SK-N-SH (cell line): Measurements from ENCODE around the gene CHKB. TPM values are rescaled to one million over a fixed set of nuclear protein-coding genes. Genes with fewer than 3 reads are reported as not detected.

Experiments
- CTCF ChIA-PET: fragments of 300-600, 350-600 bp; formaldehyde crosslinking; extraction: SDS; loops from one replicate; lab custom pipeline; 2021; lab: Yijun Ruan, JAX
- POLR2A ChIA-PET: fragments of 350-600 bp; sonication (Branson Sonifier 250); formaldehyde crosslinking; extraction: SDS; loops from one replicate; lab custom pipeline; 2020; ENCODE audit warnings: antibody characterized with exemption, inconsistent platforms; lab: Yijun Ruan, JAX
- DNase-seq: peaks from one replicate; pipeline ENCODE4 v3.0.0; 2012
- H2AFZ ChIP-seq: fragments of 200-600 bp; sonication (generic); 2 replicates; pipeline ENCODE4 v1.8.1; 2016; ENCODE audit warnings: antibody characterized with exemption, mild to moderate bottlenecking, low read depth
- H3F3A ChIP-seq: fragments of 200-600 bp; sonication (generic); replicated peaks from 2 replicates; pipeline ENCODE3; 2016; ENCODE audit warnings: antibody characterized with exemption, mild to moderate bottlenecking; ENCODE audit not compliant: insufficient read depth
- H3K27ac ChIP-seq, 2 experiments: fragments of 200-500 bp in 1 of 2; fragments of 200-600 bp in 1 of 2; sonication (Bioruptor generic) in 1 of 2; sonication (generic), shearing (Covaris generic) in 1 of 2; 2 replicates each; pipeline versions ENCODE4 v1.5.1 to v1.6.1; 2014 to 2016; ENCODE audit warnings: low read depth in 2 of 2, inconsistent platforms in 1 of 2, low read length in 1 of 2, mild to moderate bottlenecking in 1 of 2, mixed read lengths in 1 of 2
- H3K27me3 ChIP-seq: fragments of 200-600 bp; sonication (generic), shearing (Covaris generic); 2 replicates; pipeline ENCODE4 v1.6.1; 2016; ENCODE audit warnings: mixed run types; ENCODE audit not compliant: insufficient read depth
- H3K36me3 ChIP-seq, 2 experiments: fragments of 200-500 bp in 1 of 2; fragments of 200-600 bp in 1 of 2; sonication (Bioruptor generic) in 1 of 2; sonication (generic) in 1 of 2; replicated peaks in 1 of 2; 2 replicates each; pipeline versions ENCODE3 to v1.5.1; 2014 to 2016; ENCODE audit warnings: low read length in 1 of 2, mild to moderate bottlenecking in 1 of 2; ENCODE audit not compliant: insufficient read depth in 2 of 2, control insufficient read depth in 1 of 2
- H3K4me1 ChIP-seq, 2 experiments: fragments of 200-500 bp in 1 of 2; fragments of 200-600 bp in 1 of 2; sonication (Bioruptor generic) in 1 of 2; sonication (generic), shearing (Covaris generic) in 1 of 2; 2 replicates each; pipeline versions ENCODE4 v1.5.1 to v1.6.1; 2014 to 2016; ENCODE audit warnings: low read depth in 1 of 2, low read length in 1 of 2, mixed run types in 1 of 2; ENCODE audit not compliant: insufficient read depth in 2 of 2, control insufficient read depth in 1 of 2
- H3K4me2 ChIP-seq: fragments of 200-600 bp; sonication (generic), shearing (Covaris generic); 2 replicates; pipeline ENCODE4 v1.6.1; 2017; ENCODE audit warnings: mixed run types
- H3K4me3 ChIP-seq, 2 experiments: fragments of 200-500 bp in 1 of 2; fragments of 200-600 bp in 1 of 2; sonication (Bioruptor generic) in 1 of 2; sonication (generic), shearing (Covaris generic) in 1 of 2; 2 replicates each; pipeline versions ENCODE4 v1.5.1 to v1.8.1; 2014 to 2016; ENCODE audit warnings: low read depth in 2 of 2, inconsistent platforms in 1 of 2, low read length in 1 of 2, mild to moderate bottlenecking in 1 of 2, mixed read lengths in 1 of 2, moderate library complexity in 1 of 2
- H3K79me2 ChIP-seq: fragments of 200-600 bp; sonication (generic); 2 replicates; pipeline ENCODE4 v1.8.1; 2017; ENCODE audit warnings: mild to moderate bottlenecking; ENCODE audit not compliant: insufficient read depth
- H3K9ac ChIP-seq: fragments of 200-600 bp; sonication (generic); 2 replicates; pipeline ENCODE4 v1.6.1; 2017; ENCODE audit warnings: mixed run types
- H3K9me2 ChIP-seq: fragments of 200-600 bp; sonication (generic); 2 replicates; pipeline ENCODE4 v1.6.1; 2017; ENCODE audit warnings: mixed run types
- H3K9me3 ChIP-seq: fragments of 200-600 bp; sonication (generic); 2 replicates; pipeline ENCODE4 v1.6.1; 2017; ENCODE audit warnings: mixed run types, mild to moderate bottlenecking, moderate library complexity
- H4K20me1 ChIP-seq: fragments of 200-600 bp; sonication (generic); 2 replicates; pipeline ENCODE4 v1.6.1; 2017; ENCODE audit warnings: mild to moderate bottlenecking, mixed run types; ENCODE audit not compliant: insufficient read depth
- CHD2 ChIP-seq: fragments of 150-350 bp; IDR thresholded peaks from 2 replicates; pipeline ENCODE4 v1.6.1; 2018; ENCODE audit warnings: low read length; ENCODE audit not compliant: partially characterized antibody
- EZH2phosphoT487 ChIP-seq: fragments of 200-600 bp; sonication (generic); IDR thresholded peaks from 2 replicates; pipeline ENCODE4 v1.6.1; 2017; ENCODE audit warnings: low read depth, mixed run types, mild to moderate bottlenecking, antibody characterized with exemption, moderate library complexity, borderline replicate concordance
- FOXJ3 ChIP-seq: sonication (generic); formaldehyde crosslinking; IDR thresholded peaks from 2 replicates; pipeline ENCODE4 v1.5.1; 2020; ENCODE audit warnings: mild to moderate bottlenecking, missing genetic modification reagents
- GABPA ChIP-seq: IDR thresholded peaks from 2 replicates; pipeline ENCODE4 v1.4.0; 2012; ENCODE audit warnings: low read depth, mild to moderate bottlenecking
- IRF3 ChIP-seq: fragments of 150-350 bp; IDR thresholded peaks from 2 replicates; pipeline ENCODE4 v1.6.1; 2016; ENCODE audit warnings: mild to moderate bottlenecking, low read depth, low read length
- JUND ChIP-seq: IDR thresholded peaks from 2 replicates; pipeline ENCODE4 v1.4.0; 2012
- RCOR1 ChIP-seq: fragments of 150-350 bp; IDR thresholded peaks from 2 replicates; pipeline ENCODE4 v1.6.1; 2017; ENCODE audit warnings: antibody characterized with exemption, low read length
- RFX5 ChIP-seq: IDR thresholded peaks from 2 replicates; pipeline ENCODE4 v1.6.1; 2012; ENCODE audit warnings: mild to moderate bottlenecking, improper control_type of control experiment, low read length
- RXRA ChIP-seq: IDR thresholded peaks from 2 replicates; pipeline ENCODE4 v1.4.0; 2012; ENCODE audit warnings: low read depth, mild to moderate bottlenecking, borderline replicate concordance
- SIN3A ChIP-seq: IDR thresholded peaks from 2 replicates; pipeline ENCODE4 v1.6.1; 2012; ENCODE audit warnings: low read depth, mild to moderate bottlenecking, low read length, moderate library complexity, borderline replicate concordance
- TCF12 ChIP-seq: IDR thresholded peaks from 2 replicates; pipeline ENCODE4 v1.4.0; 2012
- USF1 ChIP-seq: IDR thresholded peaks from 2 replicates; pipeline ENCODE4 v1.4.0; 2012; ENCODE audit warnings: low read depth, borderline replicate concordance
- ZBTB33 ChIP-seq: IDR thresholded peaks from 2 replicates; pipeline ENCODE4 v1.4.0; 2012; ENCODE audit warnings: low read depth, borderline replicate concordance
- WGBS: methylation state at CpG from one replicate; pipeline ENCODE4 v1.1.6; 2017; ENCODE audit warnings: low lambda C conversion rate; 5-methylcytosine and 5-hydroxymethylcytosine counted together
- polyA plus RNA-seq, 3 experiments: library from polyadenylated mRNA; depleted of rRNA; stranded (reverse); fragments of >200 nt; gene quantifications; 2 replicates each; pipeline ENCODE4 v1.2.3, GENCODE V29; 2012
- TF ChIP-seq, protein P1 (sequence below): IDR thresholded peaks from 2 replicates; pipeline ENCODE4 v1.4.0; 2012; ENCODE audit warnings: low read depth

The CHKB gene
- polyA plus RNA-seq, 1 of the 3 experiments (the other 2 are of a cell fraction), result 39.6 TPM

GRCh38 chr22:50613291-50613981 is 30.8 kb upstream of the CHKB start:
- Histone ChIP-seq H2AFZ (no peak overlapping the region), H3K27ac (no peak overlapping the region), H3K27me3 (no peaks in the 10 kb centered on the region), H4K20me1 (no peaks in the 10 kb centered on the region), H3K9ac (no peak overlapping the region), H3K4me3 (no peak overlapping the region), H3K36me3 (no peaks in the 10 kb centered on the region), H3K79me2 (no peaks in the 10 kb centered on the region), H3K9me2 (no peaks in the 10 kb centered on the region), H3F3A (no peaks in the 10 kb centered on the region), H3K4me1 (no peaks in the 10 kb centered on the region; a peak in 1 of 4 replicates), H3K9me3 (no peaks in the 10 kb centered on the region), H3K4me2 (no peak overlapping the region)
- ChIA-PET POLR2A (interaction anchor here (0.5 to 1.5 kb wide), 3 partner anchors 9 to 20 kb away, joined by 3 to 6 read pairs (median 3); no protein-coding TSS in a partner anchor), CTCF (interaction anchor here (1.1 to 2.9 kb wide), 5 partner anchors 12 to 271 kb away, joined by 3 to 9 read pairs (median 3); partner anchors contain the start of gene SCO2)
- 78% methylated on average over 17 of the region's 22 CpGs for WGBS
- DNase-seq, result peak; percentile 39
- TF ChIP-seq USF1 (no peak), FOXJ3 (CRISPR knock-in tag) (no peak), TCF12 (no peak), RCOR1 (no peak), ZBTB33 (no peak), RXRA (no peak), EZH2phosphoT487 (no peak), CHD2 (no peak), JUND (no peak), IRF3 (no peak), GABPA (no peak), SIN3A (no peak), RFX5 (no peak)
- TF ChIP-seq, protein P1, sequence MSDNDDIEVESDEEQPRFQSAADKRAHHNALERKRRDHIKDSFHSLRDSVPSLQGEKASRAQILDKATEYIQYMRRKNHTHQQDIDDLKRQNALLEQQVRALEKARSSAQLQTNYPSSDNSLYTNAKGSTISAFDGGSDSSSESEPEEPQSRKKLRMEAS, result no peak
